OCI-LY1 (cell line): ENCODE data around the gene NCKAP5L.

Source experiments
- H2AFZ ChIP-seq: fragments of 200-600 bp; sonication (generic), shearing (Covaris generic); 2 replicates; pipeline ENCODE4 v1.6.0; 2014; ENCODE audit warnings: antibody characterized with exemption, mild to moderate bottlenecking, low read length
- H3F3A ChIP-seq: fragments of 200-600 bp; sonication (generic), shearing (Covaris generic); 2 replicates; pipeline ENCODE4 v1.6.0; 2014; ENCODE audit warnings: mild to moderate bottlenecking, antibody characterized with exemption, low read length, moderate library complexity; ENCODE audit not compliant: insufficient read depth
- H3K27ac ChIP-seq: fragments of 200-600 bp; sonication (generic); 2 replicates; pipeline ENCODE4 v1.5.1; 2014; ENCODE audit warnings: low read length, mixed run types, mild to moderate bottlenecking, low read depth; ENCODE audit not compliant: poor library complexity, severe bottlenecking
- H3K27me3 ChIP-seq: fragments of 200-600 bp; sonication (generic); 2 replicates; pipeline ENCODE4 v1.6.0; 2014; ENCODE audit warnings: antibody characterized with exemption, mild to moderate bottlenecking, low read length, moderate library complexity; ENCODE audit not compliant: insufficient read depth
- H3K36me3 ChIP-seq: fragments of 200-600 bp; sonication (generic); 2 replicates; pipeline ENCODE4 v1.6.1; 2014; ENCODE audit warnings: mild to moderate bottlenecking, antibody characterized with exemption, low read length, moderate library complexity, mixed read lengths; ENCODE audit not compliant: insufficient read depth
- H3K4me1 ChIP-seq: fragments of 200-600 bp; sonication (generic); 2 replicates; pipeline ENCODE4 v1.5.1; 2014; ENCODE audit warnings: mild to moderate bottlenecking, low read length, moderate library complexity; ENCODE audit not compliant: insufficient read depth, severe bottlenecking
- H3K4me2 ChIP-seq: fragments of 200-600 bp; sonication (generic), shearing (Covaris generic); 2 replicates; pipeline ENCODE4 v1.6.1; 2014; ENCODE audit warnings: low read length
- H3K4me3 ChIP-seq: fragments of 200-600 bp; sonication (generic); 2 replicates; pipeline ENCODE4 v1.5.1; 2014; ENCODE audit warnings: low read length, low read depth, mild to moderate bottlenecking, mixed read lengths; ENCODE audit not compliant: poor library complexity, severe bottlenecking
- H3K79me2 ChIP-seq: fragments of 200-600 bp; shearing (Covaris generic); 2 replicates; pipeline ENCODE4 v1.6.1; 2016; ENCODE audit warnings: mixed run types, low read length, mixed read lengths; ENCODE audit not compliant: insufficient read depth
- H3K9ac ChIP-seq: fragments of 200-600 bp; sonication (generic), shearing (Covaris generic); 2 replicates; pipeline ENCODE4 v1.6.1; 2014; ENCODE audit warnings: mild to moderate bottlenecking, low read length, mixed read lengths
- H3K9me2 ChIP-seq: fragments of 200-600 bp; sonication (generic), shearing (Covaris generic); 2 replicates; pipeline ENCODE4 v1.6.1; 2014; ENCODE audit warnings: low read depth, mild to moderate bottlenecking, low read length, mixed read lengths
- H3K9me3 ChIP-seq: fragments of 200-600 bp; shearing (Covaris generic); 2 replicates; pipeline ENCODE4 v1.6.1; 2014; ENCODE audit warnings: low read length, mixed read lengths
- H4K20me1 ChIP-seq: fragments of 200-600 bp; sonication (generic), shearing (Covaris generic); 2 replicates; pipeline ENCODE4 v1.6.0; 2016; ENCODE audit warnings: mild to moderate bottlenecking, low read length; ENCODE audit not compliant: insufficient read depth
- EZH2 ChIP-seq: fragments of 200-600 bp; sonication (generic), shearing (Covaris generic); IDR thresholded peaks from 2 replicates; pipeline ENCODE4 v1.8.0; 2017; ENCODE audit warnings: borderline replicate concordance, mixed run types, mild to moderate bottlenecking, antibody characterized with exemption, low read length, moderate library complexity, mixed read lengths
- TF ChIP-seq, protein P1 (sequence below): fragments of 200-600 bp; sonication (generic), shearing (Covaris generic); IDR thresholded peaks from 2 replicates; pipeline ENCODE4 v1.5.1; 2017; ENCODE audit warnings: mild to moderate bottlenecking, antibody characterized with exemption, low read length, moderate library complexity, mixed read lengths

Gene NCKAP5L

DNA sequence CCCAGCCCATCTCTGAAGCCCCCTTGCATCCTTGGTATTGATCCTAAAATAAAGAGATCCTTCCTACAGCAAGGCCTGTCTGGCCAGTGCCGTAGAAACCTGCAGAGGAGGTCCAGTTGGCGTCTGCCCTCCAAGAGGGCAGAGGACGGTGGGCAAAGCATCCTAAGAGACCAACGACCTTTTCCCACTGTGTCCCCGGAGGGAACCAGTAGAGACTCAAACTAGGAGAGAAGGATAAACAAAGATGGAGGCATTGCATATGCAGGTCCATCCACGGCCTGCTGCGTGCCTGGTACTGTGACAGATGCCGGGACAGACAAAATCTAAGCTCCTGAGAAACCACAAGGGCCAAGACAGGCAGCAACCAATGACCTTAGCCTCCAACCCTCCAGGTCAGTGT, 3.8 kb downstream of the NCKAP5L start:
- Histone ChIP-seq H4K20me1 (no peaks in the 10 kb centered on the region), H2AFZ (no peak overlapping the region), H3K4me3 (no peak overlapping the region), H3K9me3 (no peaks in the 10 kb centered on the region), H3K27me3 (peaks cover 4% of the 10 kb centered on the region; the same call in 1 of the 2 replicates), H3K9me2 (no peaks in the 10 kb centered on the region), H3K9ac (no peak overlapping the region), H3K27ac (no peak overlapping the region), H3F3A (no peaks in the 10 kb centered on the region), H3K36me3 (no peaks in the 10 kb centered on the region), H3K79me2 (no peaks in the 10 kb centered on the region), H3K4me1 (peaks cover 26% of the 10 kb centered on the region), H3K4me2 (no peak overlapping the region)
- TF ChIP-seq EZH2 = no peak
- TF ChIP-seq, protein P1, sequence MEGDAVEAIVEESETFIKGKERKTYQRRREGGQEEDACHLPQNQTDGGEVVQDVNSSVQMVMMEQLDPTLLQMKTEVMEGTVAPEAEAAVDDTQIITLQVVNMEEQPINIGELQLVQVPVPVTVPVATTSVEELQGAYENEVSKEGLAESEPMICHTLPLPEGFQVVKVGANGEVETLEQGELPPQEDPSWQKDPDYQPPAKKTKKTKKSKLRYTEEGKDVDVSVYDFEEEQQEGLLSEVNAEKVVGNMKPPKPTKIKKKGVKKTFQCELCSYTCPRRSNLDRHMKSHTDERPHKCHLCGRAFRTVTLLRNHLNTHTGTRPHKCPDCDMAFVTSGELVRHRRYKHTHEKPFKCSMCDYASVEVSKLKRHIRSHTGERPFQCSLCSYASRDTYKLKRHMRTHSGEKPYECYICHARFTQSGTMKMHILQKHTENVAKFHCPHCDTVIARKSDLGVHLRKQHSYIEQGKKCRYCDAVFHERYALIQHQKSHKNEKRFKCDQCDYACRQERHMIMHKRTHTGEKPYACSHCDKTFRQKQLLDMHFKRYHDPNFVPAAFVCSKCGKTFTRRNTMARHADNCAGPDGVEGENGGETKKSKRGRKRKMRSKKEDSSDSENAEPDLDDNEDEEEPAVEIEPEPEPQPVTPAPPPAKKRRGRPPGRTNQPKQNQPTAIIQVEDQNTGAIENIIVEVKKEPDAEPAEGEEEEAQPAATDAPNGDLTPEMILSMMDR = no peak

DNA sequence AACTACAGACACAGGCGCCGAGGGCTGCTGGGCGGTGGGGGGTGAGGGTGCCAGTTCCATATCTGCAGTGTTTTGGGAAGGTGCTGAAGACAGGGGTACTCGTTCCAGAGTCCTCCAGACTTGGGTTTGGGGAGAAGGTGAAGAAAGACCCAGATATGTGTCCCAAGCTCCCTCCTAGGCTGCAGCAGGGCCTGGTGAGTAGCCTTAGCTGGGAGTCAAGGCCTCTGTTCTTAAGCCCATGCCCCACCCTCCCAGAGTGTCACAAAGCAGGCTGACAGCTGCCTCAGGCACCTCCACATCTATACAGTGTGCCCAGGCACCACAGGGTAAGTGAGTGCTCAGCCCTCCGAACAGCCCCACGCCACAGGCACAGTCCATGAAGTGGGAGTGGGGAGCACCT, 4.3 kb downstream of the NCKAP5L start:
- H3K27me3 ChIP-seq = peaks cover 4% of the 10 kb centered on the region; the same call in 1 of the 2 replicates
- H3K9me2 ChIP-seq = no peaks in the 10 kb centered on the region
- TF ChIP-seq, protein P1 = no peak
- TF ChIP-seq EZH2 = no peak
- no peaks in the 10 kb centered on the region for H3K36me3 ChIP-seq
- H3K4me2 ChIP-seq = no peak overlapping the region
- no peaks in the 10 kb centered on the region for H3K9me3 ChIP-seq
- no peak overlapping the region for H3K9ac ChIP-seq
- no peak overlapping the region for H3K4me3 ChIP-seq
- no peaks in the 10 kb centered on the region for H3F3A ChIP-seq
- no peaks in the 10 kb centered on the region for H4K20me1 ChIP-seq
- H3K79me2 ChIP-seq = no peaks in the 10 kb centered on the region
- H2AFZ ChIP-seq = no peak overlapping the region
- H3K27ac ChIP-seq = no peak overlapping the region
- peaks cover 22% of the 10 kb centered on the region for H3K4me1 ChIP-seq

DNA sequence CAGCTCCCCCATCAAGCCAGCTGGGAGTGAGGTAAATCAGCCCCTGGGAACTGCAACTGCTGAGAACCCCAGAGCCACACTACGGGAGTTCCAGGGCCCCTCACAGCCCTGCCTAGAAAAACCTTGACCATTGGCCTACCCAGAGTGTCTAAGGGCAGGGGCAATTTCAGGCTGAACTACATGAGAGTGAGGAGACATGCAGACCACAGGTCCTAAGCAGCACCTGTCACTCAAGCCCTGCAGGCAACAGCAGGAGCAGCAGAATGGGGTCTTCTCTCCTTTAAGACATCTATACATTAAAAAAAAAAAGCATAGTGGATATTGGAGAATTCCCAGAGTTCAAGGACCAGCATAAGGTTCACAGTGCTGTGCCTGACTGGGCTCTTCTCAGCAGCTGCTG, 4.9 kb downstream of the NCKAP5L start:
- Histone ChIP-seq H3K27ac (no peak overlapping the region), H3F3A (no peaks in the 10 kb centered on the region), H3K79me2 (no peaks in the 10 kb centered on the region), H3K9me2 (no peaks in the 10 kb centered on the region), H3K27me3 (peaks cover 4% of the 10 kb centered on the region; the same call in 1 of the 2 replicates), H3K9ac (no peak overlapping the region), H3K4me3 (no peak overlapping the region), H2AFZ (no peak overlapping the region), H4K20me1 (no peaks in the 10 kb centered on the region), H3K36me3 (no peaks in the 10 kb centered on the region), H3K4me1 (peaks cover 17% of the 10 kb centered on the region), H3K9me3 (no peaks in the 10 kb centered on the region), H3K4me2 (no peak overlapping the region)
- TF ChIP-seq, protein P1 = no peak
- TF ChIP-seq EZH2 = no peak
